ENCODE measurements around the gene EYA3.

EYA3 gene

DNA sequence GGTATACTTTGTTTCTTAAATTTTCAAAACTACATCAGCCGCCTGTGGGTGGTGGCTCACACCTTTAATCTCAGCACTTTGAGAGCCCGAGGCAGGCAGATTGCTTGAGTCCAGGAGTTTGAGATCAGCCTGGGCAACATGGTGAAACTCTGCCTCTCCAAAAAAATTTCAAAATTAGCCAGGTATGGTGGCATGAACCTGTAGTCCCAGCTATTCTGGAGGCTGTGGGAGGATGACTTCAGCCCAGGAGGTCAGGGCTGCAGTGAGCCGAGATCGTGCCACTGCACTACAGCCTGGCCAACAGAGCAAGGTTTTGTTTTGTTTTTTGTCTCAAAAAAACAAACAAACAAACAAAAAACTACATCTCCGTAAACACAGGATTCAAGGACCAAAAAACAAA, 3.3 kb downstream of the EYA3 start:
- no peaks in the 10 kb centered on the region for H3K27me3 ChIP-seq (ENCODE audit: insufficient read depth, insufficient read length)
- TF ChIP-seq ZNF274 (IDR thresholded peaks at IDR 0.05; ENCODE audit: low read depth, low read length) = no peak
- no peak for TF ChIP-seq YY1 (IDR thresholded peaks at IDR 0.05; ENCODE audit: insufficient read depth, insufficient read length)
- TF ChIP-seq SUZ12 (IDR thresholded peaks at IDR 0.05; ENCODE audit: extremely low read depth, insufficient read depth, insufficient read length) = no peak
- no peak overlapping the region for H3K9ac ChIP-seq (ENCODE audit: insufficient read length, low read depth)
- H3K4me3 ChIP-seq (ENCODE audit: insufficient read length, low read depth) = no peak overlapping the region
- no peaks in the 10 kb centered on the region for H3K9me3 ChIP-seq (ENCODE audit: insufficient read depth, low read length)
- peaks cover 5% of the 10 kb centered on the region for H3K36me3 ChIP-seq (ENCODE audit: insufficient read depth, insufficient read length, low read length)
- DNase-seq (ENCODE audit: low read depth, low spot score) = no peak
- H3K4me1 ChIP-seq (ENCODE audit: insufficient read depth, insufficient read length) = no peaks in the 10 kb centered on the region

DNA sequence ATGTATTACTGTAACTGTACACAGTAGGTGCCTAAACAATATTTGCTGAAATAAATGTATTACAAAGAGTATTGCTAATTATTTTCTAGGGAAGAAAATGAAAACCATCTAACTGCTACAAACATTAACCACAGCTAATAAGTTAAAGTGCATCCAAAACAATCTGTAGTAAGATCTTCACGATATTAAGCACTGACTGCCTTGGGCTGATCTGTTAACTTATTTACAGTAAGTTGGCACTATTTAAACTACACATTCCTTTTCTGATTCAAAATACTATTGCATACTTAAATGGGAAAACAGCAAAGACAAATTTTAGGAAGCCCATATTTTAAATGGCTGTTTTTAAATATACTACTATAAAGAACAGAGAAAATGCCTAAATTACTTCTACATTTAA, 4.5 kb downstream of the EYA3 start:
- Histone ChIP-seq H3K27me3 (ENCODE audit: insufficient read depth, insufficient read length) (no peaks in the 10 kb centered on the region), H3K36me3 (ENCODE audit: insufficient read depth, insufficient read length, low read length) (peaks cover 15% of the 10 kb centered on the region), H3K4me3 (ENCODE audit: insufficient read length, low read depth) (no peak overlapping the region), H3K4me1 (ENCODE audit: insufficient read depth, insufficient read length) (no peaks in the 10 kb centered on the region), H3K9me3 (ENCODE audit: insufficient read depth, low read length) (no peaks in the 10 kb centered on the region), H3K9ac (ENCODE audit: insufficient read length, low read depth) (no peak overlapping the region)
- TF ChIP-seq ZNF274 (IDR thresholded peaks at IDR 0.05; ENCODE audit: low read depth, low read length) (no peak), YY1 (IDR thresholded peaks at IDR 0.05; ENCODE audit: insufficient read depth, insufficient read length) (no peak), SUZ12 (IDR thresholded peaks at IDR 0.05; ENCODE audit: extremely low read depth, insufficient read depth, insufficient read length) (no peak)
- no peak for DNase-seq (ENCODE audit: low read depth, low spot score)

DNA sequence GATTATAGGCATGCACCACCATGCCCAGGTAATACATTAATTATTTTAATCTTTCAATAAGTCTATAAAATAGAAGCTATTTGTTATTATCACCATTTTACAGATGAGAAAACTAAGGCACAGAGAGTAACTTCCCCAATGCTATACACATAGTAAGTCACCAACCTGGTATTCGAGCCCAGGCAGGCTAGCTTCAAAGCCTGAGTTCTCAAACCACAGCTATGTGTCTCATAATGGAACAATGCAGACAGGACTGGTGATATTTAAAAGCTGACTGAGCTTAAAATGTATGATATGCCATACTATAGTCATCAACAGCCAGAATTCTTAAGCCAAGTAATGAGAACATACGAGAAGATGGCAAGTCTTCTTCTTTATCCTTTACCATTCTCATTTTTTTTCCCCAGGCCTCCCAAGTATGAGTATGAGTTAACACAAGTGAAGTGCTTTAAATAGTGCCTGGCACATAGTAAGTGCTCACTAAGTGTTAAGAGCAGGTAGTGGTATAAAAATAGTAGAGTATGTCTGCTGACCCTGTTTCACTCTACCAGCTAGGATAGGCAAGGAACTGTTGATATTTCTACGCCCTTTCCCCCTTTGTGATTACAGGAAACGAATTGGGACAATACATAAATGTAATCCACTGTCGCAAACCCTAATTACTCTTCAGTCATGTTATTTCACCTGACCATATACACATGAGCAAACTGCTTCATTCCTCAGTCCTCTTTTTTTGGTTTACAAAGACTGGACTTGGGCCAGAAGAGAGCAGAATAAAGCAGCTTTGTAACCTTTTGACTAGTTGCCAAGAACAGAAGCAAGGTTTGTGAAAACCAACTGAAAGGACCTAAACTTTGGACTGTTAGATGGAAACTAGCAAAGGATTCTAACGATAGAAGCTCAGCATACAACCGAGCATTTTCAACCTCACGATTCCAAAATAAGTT, 9.5 kb downstream of the EYA3 start:
- Histone ChIP-seq H3K27me3 (ENCODE audit: insufficient read depth, insufficient read length) (no peaks in the 10 kb centered on the region), H3K9me3 (ENCODE audit: insufficient read depth, low read length) (no peaks in the 10 kb centered on the region), H3K4me1 (ENCODE audit: insufficient read depth, insufficient read length) (no peaks in the 10 kb centered on the region), H3K4me3 (ENCODE audit: insufficient read length, low read depth) (no peak overlapping the region), H3K36me3 (ENCODE audit: insufficient read depth, insufficient read length, low read length) (peaks cover 28% of the 10 kb centered on the region), H3K9ac (ENCODE audit: insufficient read length, low read depth) (no peak overlapping the region)
- TF ChIP-seq YY1 (IDR thresholded peaks at IDR 0.05; ENCODE audit: insufficient read depth, insufficient read length) = no peak
- TF ChIP-seq SUZ12 (IDR thresholded peaks at IDR 0.05; ENCODE audit: extremely low read depth, insufficient read depth, insufficient read length) = no peak
- TF ChIP-seq ZNF274 (IDR thresholded peaks at IDR 0.05; ENCODE audit: low read depth, low read length) = no peak
- no peak for DNase-seq (ENCODE audit: low read depth, low spot score)

DNA sequence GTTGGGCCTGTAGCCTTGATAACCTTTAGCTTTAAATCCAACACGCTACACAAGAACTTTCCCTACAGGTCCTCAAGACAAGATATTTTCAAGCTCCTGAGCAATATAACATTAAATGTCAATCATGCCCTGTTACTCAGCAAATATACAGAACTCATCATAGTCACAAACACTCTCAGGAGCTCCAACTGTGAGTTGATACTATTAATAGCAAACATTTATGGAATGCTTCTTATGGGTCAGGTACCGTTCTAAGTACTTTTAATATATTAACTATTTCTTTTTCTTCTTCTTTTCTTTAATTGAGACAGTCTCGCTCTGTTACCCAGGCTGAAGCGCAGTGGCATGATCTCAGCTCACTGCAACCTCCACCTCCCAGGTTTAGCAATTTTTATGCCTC, 10.1 kb downstream of the EYA3 start:
- Histone ChIP-seq H3K9me3 (ENCODE audit: insufficient read depth, low read length) (no peaks in the 10 kb centered on the region), H3K27me3 (ENCODE audit: insufficient read depth, insufficient read length) (no peaks in the 10 kb centered on the region), H3K4me1 (ENCODE audit: insufficient read depth, insufficient read length) (no peaks in the 10 kb centered on the region), H3K9ac (ENCODE audit: insufficient read length, low read depth) (no peak overlapping the region), H3K36me3 (ENCODE audit: insufficient read depth, insufficient read length, low read length) (peaks cover 28% of the 10 kb centered on the region), H3K4me3 (ENCODE audit: insufficient read length, low read depth) (no peak overlapping the region)
- TF ChIP-seq SUZ12 (IDR thresholded peaks at IDR 0.05; ENCODE audit: extremely low read depth, insufficient read depth, insufficient read length) = no peak
- no peak for TF ChIP-seq ZNF274 (IDR thresholded peaks at IDR 0.05; ENCODE audit: low read depth, low read length)
- TF ChIP-seq YY1 (IDR thresholded peaks at IDR 0.05; ENCODE audit: insufficient read depth, insufficient read length) = no peak
- no peak for DNase-seq (ENCODE audit: low read depth, low spot score)

- H3K4me3 ChIP-seq (ENCODE audit: insufficient read length, low read depth) = no peak overlapping the region
- no peak for DNase-seq (ENCODE audit: low read depth, low spot score)
- TF ChIP-seq ZNF274 (IDR thresholded peaks at IDR 0.05; ENCODE audit: low read depth, low read length) (no peak), YY1 (IDR thresholded peaks at IDR 0.05; ENCODE audit: insufficient read depth, insufficient read length) (no peak), SUZ12 (IDR thresholded peaks at IDR 0.05; ENCODE audit: extremely low read depth, insufficient read depth, insufficient read length) (no peak)
- no peaks in the 10 kb centered on the region for H3K4me1 ChIP-seq (ENCODE audit: insufficient read depth, insufficient read length)
- peaks cover 22% of the 10 kb centered on the region for H3K36me3 ChIP-seq (ENCODE audit: insufficient read depth, insufficient read length, low read length)
- H3K9ac ChIP-seq (ENCODE audit: insufficient read length, low read depth) = no peak overlapping the region
- H3K27me3 ChIP-seq (ENCODE audit: insufficient read depth, insufficient read length) = no peaks in the 10 kb centered on the region
- no peaks in the 10 kb centered on the region for H3K9me3 ChIP-seq (ENCODE audit: insufficient read depth, low read length)
Measured at GRCh38 chr1:28074892-28075511, 13.4 kb downstream of the EYA3 start.

GRCh38 chr1:28073867-28074266, 14.5 kb downstream of the EYA3 start:
- Histone ChIP-seq H3K36me3 (ENCODE audit: insufficient read depth, insufficient read length, low read length) (peaks cover 13% of the 10 kb centered on the region), H3K4me1 (ENCODE audit: insufficient read depth, insufficient read length) (no peaks in the 10 kb centered on the region), H3K27me3 (ENCODE audit: insufficient read depth, insufficient read length) (no peaks in the 10 kb centered on the region), H3K4me3 (ENCODE audit: insufficient read length, low read depth) (no peak overlapping the region), H3K9ac (ENCODE audit: insufficient read length, low read depth) (no peak overlapping the region), H3K9me3 (ENCODE audit: insufficient read depth, low read length) (no peaks in the 10 kb centered on the region)
- no peak for TF ChIP-seq SUZ12 (IDR thresholded peaks at IDR 0.05; ENCODE audit: extremely low read depth, insufficient read depth, insufficient read length)
- no peak for DNase-seq (ENCODE audit: low read depth, low spot score)

DNA sequence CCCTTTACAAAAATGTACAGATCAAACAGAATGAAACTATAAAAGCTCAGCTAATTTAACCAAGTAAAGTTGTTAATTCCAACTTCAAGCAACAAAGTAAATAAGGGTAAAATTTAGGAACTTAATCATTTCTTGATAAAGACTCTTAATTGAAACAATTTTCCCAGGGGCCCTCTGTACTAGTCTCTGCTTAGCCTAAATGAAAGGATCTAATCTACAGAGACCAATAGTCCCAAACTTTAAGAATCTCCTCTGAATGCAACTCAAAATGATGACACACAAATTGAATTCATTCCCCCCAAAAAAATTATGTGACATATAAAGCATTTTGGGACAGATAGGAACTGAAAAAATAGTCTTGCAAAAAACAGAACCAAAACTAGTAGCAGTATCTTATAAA, 16.6 kb downstream of the EYA3 start:
- Histone ChIP-seq H3K36me3 (ENCODE audit: insufficient read depth, insufficient read length, low read length) (no peaks in the 10 kb centered on the region), H3K4me3 (ENCODE audit: insufficient read length, low read depth) (no peak overlapping the region), H3K9me3 (ENCODE audit: insufficient read depth, low read length) (no peaks in the 10 kb centered on the region), H3K27me3 (ENCODE audit: insufficient read depth, insufficient read length) (no peaks in the 10 kb centered on the region), H3K4me1 (ENCODE audit: insufficient read depth, insufficient read length) (no peaks in the 10 kb centered on the region), H3K9ac (ENCODE audit: insufficient read length, low read depth) (no peak overlapping the region)
- TF ChIP-seq ZNF274 (IDR thresholded peaks at IDR 0.05; ENCODE audit: low read depth, low read length) (no peak), YY1 (IDR thresholded peaks at IDR 0.05; ENCODE audit: insufficient read depth, insufficient read length) (no peak), SUZ12 (IDR thresholded peaks at IDR 0.05; ENCODE audit: extremely low read depth, insufficient read depth, insufficient read length) (no peak)
- DNase-seq (ENCODE audit: low read depth, low spot score) = no peak

Data from NT2/D1 (cell line).